OCI-LY1 (cell line): ENCODE measurements around the gene GEMIN4.

Experiments used
- H2AFZ ChIP-seq: fragments of 200-600 bp; sonication (generic), shearing (Covaris generic); 2 replicates; pipeline ENCODE4 v1.6.0; 2014; ENCODE audit warnings: antibody characterized with exemption, mild to moderate bottlenecking, low read length
- H3F3A ChIP-seq: fragments of 200-600 bp; sonication (generic), shearing (Covaris generic); 2 replicates; pipeline ENCODE4 v1.6.0; 2014; ENCODE audit warnings: mild to moderate bottlenecking, antibody characterized with exemption, low read length, moderate library complexity; ENCODE audit not compliant: insufficient read depth
- H3K27ac ChIP-seq: fragments of 200-600 bp; sonication (generic); 2 replicates; pipeline ENCODE4 v1.5.1; 2014; ENCODE audit warnings: low read length, mixed run types, mild to moderate bottlenecking, low read depth; ENCODE audit not compliant: poor library complexity, severe bottlenecking
- H3K27me3 ChIP-seq: fragments of 200-600 bp; sonication (generic); 2 replicates; pipeline ENCODE4 v1.6.0; 2014; ENCODE audit warnings: antibody characterized with exemption, mild to moderate bottlenecking, low read length, moderate library complexity; ENCODE audit not compliant: insufficient read depth
- H3K36me3 ChIP-seq: fragments of 200-600 bp; sonication (generic); 2 replicates; pipeline ENCODE4 v1.6.1; 2014; ENCODE audit warnings: mild to moderate bottlenecking, antibody characterized with exemption, low read length, moderate library complexity, mixed read lengths; ENCODE audit not compliant: insufficient read depth
- H3K4me1 ChIP-seq: fragments of 200-600 bp; sonication (generic); 2 replicates; pipeline ENCODE4 v1.5.1; 2014; ENCODE audit warnings: mild to moderate bottlenecking, low read length, moderate library complexity; ENCODE audit not compliant: insufficient read depth, severe bottlenecking
- H3K4me2 ChIP-seq: fragments of 200-600 bp; sonication (generic), shearing (Covaris generic); 2 replicates; pipeline ENCODE4 v1.6.1; 2014; ENCODE audit warnings: low read length
- H3K4me3 ChIP-seq: fragments of 200-600 bp; sonication (generic); 2 replicates; pipeline ENCODE4 v1.5.1; 2014; ENCODE audit warnings: low read length, low read depth, mild to moderate bottlenecking, mixed read lengths; ENCODE audit not compliant: poor library complexity, severe bottlenecking
- H3K79me2 ChIP-seq: fragments of 200-600 bp; shearing (Covaris generic); 2 replicates; pipeline ENCODE4 v1.6.1; 2016; ENCODE audit warnings: mixed run types, low read length, mixed read lengths; ENCODE audit not compliant: insufficient read depth
- H3K9ac ChIP-seq: fragments of 200-600 bp; sonication (generic), shearing (Covaris generic); 2 replicates; pipeline ENCODE4 v1.6.1; 2014; ENCODE audit warnings: mild to moderate bottlenecking, low read length, mixed read lengths
- H3K9me2 ChIP-seq: fragments of 200-600 bp; sonication (generic), shearing (Covaris generic); 2 replicates; pipeline ENCODE4 v1.6.1; 2014; ENCODE audit warnings: low read depth, mild to moderate bottlenecking, low read length, mixed read lengths
- H3K9me3 ChIP-seq: fragments of 200-600 bp; shearing (Covaris generic); 2 replicates; pipeline ENCODE4 v1.6.1; 2014; ENCODE audit warnings: low read length, mixed read lengths
- H4K20me1 ChIP-seq: fragments of 200-600 bp; sonication (generic), shearing (Covaris generic); 2 replicates; pipeline ENCODE4 v1.6.0; 2016; ENCODE audit warnings: mild to moderate bottlenecking, low read length; ENCODE audit not compliant: insufficient read depth
- EZH2 ChIP-seq: fragments of 200-600 bp; sonication (generic), shearing (Covaris generic); IDR thresholded peaks from 2 replicates; pipeline ENCODE4 v1.8.0; 2017; ENCODE audit warnings: borderline replicate concordance, mixed run types, mild to moderate bottlenecking, antibody characterized with exemption, low read length, moderate library complexity, mixed read lengths
- TF ChIP-seq, protein P1 (sequence below): fragments of 200-600 bp; sonication (generic), shearing (Covaris generic); IDR thresholded peaks from 2 replicates; pipeline ENCODE4 v1.5.1; 2017; ENCODE audit warnings: mild to moderate bottlenecking, antibody characterized with exemption, low read length, moderate library complexity, mixed read lengths

Gene GEMIN4

DNA sequence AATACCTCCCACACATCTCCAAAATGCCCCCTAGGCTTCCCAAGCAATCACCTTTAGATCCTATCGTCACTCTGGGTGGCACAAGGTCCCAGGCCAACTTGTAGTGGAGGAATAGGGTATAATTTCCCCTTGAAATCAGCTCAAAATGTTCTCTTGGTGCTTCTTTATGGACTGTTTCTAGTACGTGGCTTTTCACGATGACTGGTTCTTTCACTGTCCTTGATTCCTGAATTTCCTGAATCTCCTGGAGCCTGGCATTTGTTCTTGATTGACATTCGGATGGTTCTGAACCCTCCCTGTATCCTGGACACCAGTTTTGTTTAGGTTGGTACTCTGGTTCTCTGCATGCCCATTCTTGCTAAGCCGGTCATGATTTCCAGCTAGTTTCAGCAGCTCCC, 30.5 kb downstream of the GEMIN4 start:
- Histone ChIP-seq H3K4me1 (no peaks in the 10 kb centered on the region), H2AFZ (no peak overlapping the region), H3K4me2 (no peak overlapping the region), H3K79me2 (no peaks in the 10 kb centered on the region), H3F3A (no peaks in the 10 kb centered on the region), H3K27me3 (no peaks in the 10 kb centered on the region), H3K27ac (no peak overlapping the region), H3K9ac (no peak overlapping the region), H3K4me3 (no peak overlapping the region), H3K36me3 (no peaks in the 10 kb centered on the region; the same call in 1 of the 2 replicates), H4K20me1 (no peaks in the 10 kb centered on the region), H3K9me2 (no peaks in the 10 kb centered on the region), H3K9me3 (no peaks in the 10 kb centered on the region)
- TF ChIP-seq, protein P1, sequence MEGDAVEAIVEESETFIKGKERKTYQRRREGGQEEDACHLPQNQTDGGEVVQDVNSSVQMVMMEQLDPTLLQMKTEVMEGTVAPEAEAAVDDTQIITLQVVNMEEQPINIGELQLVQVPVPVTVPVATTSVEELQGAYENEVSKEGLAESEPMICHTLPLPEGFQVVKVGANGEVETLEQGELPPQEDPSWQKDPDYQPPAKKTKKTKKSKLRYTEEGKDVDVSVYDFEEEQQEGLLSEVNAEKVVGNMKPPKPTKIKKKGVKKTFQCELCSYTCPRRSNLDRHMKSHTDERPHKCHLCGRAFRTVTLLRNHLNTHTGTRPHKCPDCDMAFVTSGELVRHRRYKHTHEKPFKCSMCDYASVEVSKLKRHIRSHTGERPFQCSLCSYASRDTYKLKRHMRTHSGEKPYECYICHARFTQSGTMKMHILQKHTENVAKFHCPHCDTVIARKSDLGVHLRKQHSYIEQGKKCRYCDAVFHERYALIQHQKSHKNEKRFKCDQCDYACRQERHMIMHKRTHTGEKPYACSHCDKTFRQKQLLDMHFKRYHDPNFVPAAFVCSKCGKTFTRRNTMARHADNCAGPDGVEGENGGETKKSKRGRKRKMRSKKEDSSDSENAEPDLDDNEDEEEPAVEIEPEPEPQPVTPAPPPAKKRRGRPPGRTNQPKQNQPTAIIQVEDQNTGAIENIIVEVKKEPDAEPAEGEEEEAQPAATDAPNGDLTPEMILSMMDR: no peak
- no peak for TF ChIP-seq EZH2

DNA sequence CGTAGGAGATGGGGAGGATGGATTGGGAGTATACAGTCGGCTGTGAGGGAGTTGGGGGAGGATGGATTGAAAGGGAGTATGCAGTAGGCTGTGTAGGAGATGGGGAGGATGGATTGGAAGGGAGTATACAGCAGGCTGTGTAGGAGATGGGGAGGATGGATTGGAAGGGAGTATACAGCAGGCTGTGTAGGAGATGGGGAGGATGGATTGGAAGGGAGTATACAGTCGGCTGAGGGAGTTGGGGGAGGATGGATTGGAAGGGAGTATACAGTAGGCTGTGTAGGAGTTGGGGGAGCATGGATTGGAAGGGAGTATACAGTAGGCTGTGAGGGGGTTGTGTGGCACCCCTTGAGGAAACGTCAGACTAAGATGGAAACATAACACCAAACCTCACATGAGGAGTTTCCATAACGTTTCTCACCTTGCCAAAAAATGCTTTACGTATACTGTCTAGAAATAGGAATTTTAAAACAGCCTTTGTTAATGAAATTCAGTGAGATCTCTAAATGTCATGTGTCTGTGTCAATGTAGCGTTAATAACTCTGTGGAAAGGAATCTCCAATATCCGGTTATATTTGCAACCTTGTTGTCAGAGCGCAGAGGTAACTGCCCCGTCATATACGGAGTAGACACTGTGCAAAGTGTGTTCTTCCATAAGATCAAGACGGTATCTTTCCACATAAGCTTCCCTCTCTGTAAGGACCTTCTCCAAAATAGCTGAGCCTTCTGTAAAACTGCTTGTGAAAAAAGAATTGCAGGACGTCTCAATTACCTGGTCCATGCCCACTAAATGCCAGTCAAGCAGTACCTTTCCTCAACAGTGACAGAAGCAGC, 31.1 kb downstream of the GEMIN4 start:
- no peaks in the 10 kb centered on the region for H3K79me2 ChIP-seq
- no peak overlapping the region for H3K4me3 ChIP-seq
- H3K27me3 ChIP-seq: no peaks in the 10 kb centered on the region
- TF ChIP-seq, protein P1: no peak
- TF ChIP-seq EZH2: no peak
- H3K4me2 ChIP-seq: no peak overlapping the region
- no peak overlapping the region for H3K27ac ChIP-seq
- H3K9me2 ChIP-seq: no peaks in the 10 kb centered on the region
- no peak overlapping the region for H3K9ac ChIP-seq
- H4K20me1 ChIP-seq: no peaks in the 10 kb centered on the region
- H3F3A ChIP-seq: no peaks in the 10 kb centered on the region
- no peaks in the 10 kb centered on the region for H3K9me3 ChIP-seq
- no peaks in the 10 kb centered on the region; the same call in 1 of the 2 replicates for H3K36me3 ChIP-seq
- H3K4me1 ChIP-seq: no peaks in the 10 kb centered on the region
- H2AFZ ChIP-seq: no peak overlapping the region

GRCh38 chr17:718075-718474, 34.0 kb downstream of the GEMIN4 start:
- Histone ChIP-seq H3K4me3 (no peak overlapping the region), H3K79me2 (peaks cover 10% of the 10 kb centered on the region), H2AFZ (no peak overlapping the region), H3K27ac (no peak overlapping the region), H3K9me3 (no peaks in the 10 kb centered on the region), H3K9me2 (no peaks in the 10 kb centered on the region), H3K36me3 (no peaks in the 10 kb centered on the region), H3K4me2 (no peak overlapping the region), H3F3A (no peaks in the 10 kb centered on the region), H4K20me1 (no peaks in the 10 kb centered on the region), H3K4me1 (peaks cover 20% of the 10 kb centered on the region), H3K27me3 (no peaks in the 10 kb centered on the region), H3K9ac (no peak overlapping the region)
- no peak for TF ChIP-seq EZH2
- TF ChIP-seq, protein P1: no peak
